ENCODE data around the gene PRICKLE1.

Gene PRICKLE1

GRCh38 chr12:42504049-42504448, 85.5 kb downstream of the PRICKLE1 start:
- TF ChIP-seq MAX (IDR thresholded peaks at IDR 0.05; ENCODE audit: low read depth, low read length) (no peak), POLR2A (IDR thresholded peaks at IDR 0.05; ENCODE audit: extremely low read depth, insufficient read length) (no peak), MYC (IDR thresholded peaks at IDR 0.05; ENCODE audit: low read depth, low read length) (no peak), CTCF (IDR thresholded peaks at IDR 0.05; ENCODE audit: low read depth, low read length) (no peak)
- no peak for DNase-seq (ENCODE audit: low read depth)
- H3K4me3 ChIP-seq (ENCODE audit: low read depth, low read length): no peak overlapping the region

DNA sequence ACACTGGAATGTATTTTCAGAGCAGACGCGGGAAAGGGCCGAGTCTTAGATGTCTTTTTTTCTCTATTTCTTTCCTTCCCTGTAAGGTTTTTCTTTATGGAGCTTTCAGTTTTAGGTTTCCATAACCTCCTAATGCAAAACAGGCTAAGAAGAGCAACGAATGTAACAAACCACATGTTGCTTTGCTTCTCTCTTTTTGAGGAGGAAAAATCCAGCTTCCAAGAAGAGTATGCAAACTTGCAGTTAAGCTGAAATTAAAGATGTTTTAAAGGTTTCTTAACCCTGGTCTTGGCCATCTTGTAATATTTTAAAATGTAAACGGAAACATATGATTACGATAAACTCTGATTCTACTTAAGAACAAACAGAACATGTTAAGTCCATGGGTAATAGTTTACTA, 86.9 kb downstream of the PRICKLE1 start:
- H3K4me3 ChIP-seq (ENCODE audit: low read depth, low read length): no peak overlapping the region
- no peak for DNase-seq (ENCODE audit: low read depth)
- no peak for TF ChIP-seq MAX (IDR thresholded peaks at IDR 0.05; ENCODE audit: low read depth, low read length)
- TF ChIP-seq MYC (IDR thresholded peaks at IDR 0.05; ENCODE audit: low read depth, low read length): no peak
- no peak for TF ChIP-seq CTCF (IDR thresholded peaks at IDR 0.05; ENCODE audit: low read depth, low read length)
- TF ChIP-seq POLR2A (IDR thresholded peaks at IDR 0.05; ENCODE audit: extremely low read depth, insufficient read length): no peak

DNA sequence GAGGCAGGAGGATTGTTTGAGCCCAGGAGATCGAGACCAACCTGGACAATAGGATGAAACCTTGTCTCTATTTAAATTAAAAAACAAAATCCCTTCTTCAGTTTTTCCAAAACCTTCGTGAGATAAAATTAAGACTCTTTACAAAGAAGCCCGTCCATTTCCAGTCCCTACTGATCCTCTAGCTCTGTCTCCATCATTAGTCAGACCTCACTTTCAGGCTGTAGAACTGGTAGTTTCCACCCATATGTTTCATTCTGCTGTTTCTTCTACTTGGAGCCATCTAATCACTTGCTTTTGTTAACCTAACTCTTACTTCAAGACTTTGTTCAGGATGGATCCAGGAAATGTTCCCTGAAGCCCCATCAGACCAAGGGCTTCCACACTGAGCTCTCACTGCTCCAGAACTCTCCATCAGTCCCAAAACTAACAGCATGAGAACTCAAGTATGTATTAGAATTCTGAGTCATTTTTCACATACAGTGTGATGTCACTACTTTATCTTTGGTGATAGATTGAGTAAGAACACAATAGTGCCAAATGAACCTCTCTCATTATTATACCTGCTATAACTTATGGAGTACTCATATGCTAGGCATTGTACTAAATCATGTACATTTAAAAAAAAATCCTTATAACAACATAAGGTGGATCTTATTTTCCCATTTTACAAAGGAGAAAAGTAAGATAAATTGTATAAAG, 90.8 kb downstream of the PRICKLE1 start:
- no peak for DNase-seq (ENCODE audit: low read depth)
- TF ChIP-seq POLR2A (IDR thresholded peaks at IDR 0.05; ENCODE audit: extremely low read depth, insufficient read length): no peak
- no peak overlapping the region for H3K4me3 ChIP-seq (ENCODE audit: low read depth, low read length)

- DNase-seq (ENCODE audit: low read depth): no peak
- H3K4me3 ChIP-seq (ENCODE audit: low read depth, low read length): no peak overlapping the region
Measured at GRCh38 chr12:42496886-42497285, 92.7 kb downstream of the PRICKLE1 start.

GRCh38 chr12:42495244-42495643, 94.3 kb downstream of the PRICKLE1 start:
- TF ChIP-seq MYC (IDR thresholded peaks at IDR 0.05; ENCODE audit: low read depth, low read length) (no peak), CTCF (IDR thresholded peaks at IDR 0.05; ENCODE audit: low read depth, low read length) (no peak), MAX (IDR thresholded peaks at IDR 0.05; ENCODE audit: low read depth, low read length) (no peak), POLR2A (IDR thresholded peaks at IDR 0.05; ENCODE audit: extremely low read depth, insufficient read length) (no peak)
- no peak for DNase-seq (ENCODE audit: low read depth)
- no peak overlapping the region for H3K4me3 ChIP-seq (ENCODE audit: low read depth, low read length)

More at GRCh38 chr12:42496886-42497285, 92.7 kb downstream of the PRICKLE1 start:
- TF ChIP-seq CTCF (IDR thresholded peaks at IDR 0.05; ENCODE audit: low read depth, low read length): no peak
- TF ChIP-seq MYC (IDR thresholded peaks at IDR 0.05; ENCODE audit: low read depth, low read length): no peak
- TF ChIP-seq MAX (IDR thresholded peaks at IDR 0.05; ENCODE audit: low read depth, low read length): no peak
- no peak for TF ChIP-seq POLR2A (IDR thresholded peaks at IDR 0.05; ENCODE audit: extremely low read depth, insufficient read length)

- no peak for DNase-seq (ENCODE audit: low read depth)
- TF ChIP-seq POLR2A (IDR thresholded peaks at IDR 0.05; ENCODE audit: extremely low read depth, insufficient read length): no peak
- TF ChIP-seq CTCF (IDR thresholded peaks at IDR 0.05; ENCODE audit: low read depth, low read length): no peak
- TF ChIP-seq MYC (IDR thresholded peaks at IDR 0.05; ENCODE audit: low read depth, low read length): no peak
- TF ChIP-seq MAX (IDR thresholded peaks at IDR 0.05; ENCODE audit: low read depth, low read length): no peak
- H3K4me3 ChIP-seq (ENCODE audit: low read depth, low read length): no peak overlapping the region
Measured at GRCh38 chr12:42492267-42492666, 97.3 kb downstream of the PRICKLE1 start.

Data from NB4 (cell line).